Measurements from ENCODE around the gene TGFBRAP1.

GRCh38 chr2:105294046-105294445 lies 35.5 kb downstream of the TGFBRAP1 start:
- TF ChIP-seq, protein P1, sequence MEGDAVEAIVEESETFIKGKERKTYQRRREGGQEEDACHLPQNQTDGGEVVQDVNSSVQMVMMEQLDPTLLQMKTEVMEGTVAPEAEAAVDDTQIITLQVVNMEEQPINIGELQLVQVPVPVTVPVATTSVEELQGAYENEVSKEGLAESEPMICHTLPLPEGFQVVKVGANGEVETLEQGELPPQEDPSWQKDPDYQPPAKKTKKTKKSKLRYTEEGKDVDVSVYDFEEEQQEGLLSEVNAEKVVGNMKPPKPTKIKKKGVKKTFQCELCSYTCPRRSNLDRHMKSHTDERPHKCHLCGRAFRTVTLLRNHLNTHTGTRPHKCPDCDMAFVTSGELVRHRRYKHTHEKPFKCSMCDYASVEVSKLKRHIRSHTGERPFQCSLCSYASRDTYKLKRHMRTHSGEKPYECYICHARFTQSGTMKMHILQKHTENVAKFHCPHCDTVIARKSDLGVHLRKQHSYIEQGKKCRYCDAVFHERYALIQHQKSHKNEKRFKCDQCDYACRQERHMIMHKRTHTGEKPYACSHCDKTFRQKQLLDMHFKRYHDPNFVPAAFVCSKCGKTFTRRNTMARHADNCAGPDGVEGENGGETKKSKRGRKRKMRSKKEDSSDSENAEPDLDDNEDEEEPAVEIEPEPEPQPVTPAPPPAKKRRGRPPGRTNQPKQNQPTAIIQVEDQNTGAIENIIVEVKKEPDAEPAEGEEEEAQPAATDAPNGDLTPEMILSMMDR (conservative IDR thresholded peaks at IDR 0.05; ENCODE audit: low read depth, low read length): no peak
- no peak for TF ChIP-seq EZH2phosphoT487 (IDR thresholded peaks at IDR 0.05; ENCODE audit: borderline replicate concordance, low read length)

All from PC-3 (cell line).